HG03060 (cell line): ENCODE results near the gene CD47.

Experiments
- ATAC-seq: cut with Tn5 transposase; IDR thresholded peaks from one replicate; pipeline ENCODE4 v1.9.1; 2021; ENCODE audit warnings: low read depth, moderate number of reproducible peaks; ENCODE audit not compliant: unreplicated experiment

Gene CD47

DNA sequence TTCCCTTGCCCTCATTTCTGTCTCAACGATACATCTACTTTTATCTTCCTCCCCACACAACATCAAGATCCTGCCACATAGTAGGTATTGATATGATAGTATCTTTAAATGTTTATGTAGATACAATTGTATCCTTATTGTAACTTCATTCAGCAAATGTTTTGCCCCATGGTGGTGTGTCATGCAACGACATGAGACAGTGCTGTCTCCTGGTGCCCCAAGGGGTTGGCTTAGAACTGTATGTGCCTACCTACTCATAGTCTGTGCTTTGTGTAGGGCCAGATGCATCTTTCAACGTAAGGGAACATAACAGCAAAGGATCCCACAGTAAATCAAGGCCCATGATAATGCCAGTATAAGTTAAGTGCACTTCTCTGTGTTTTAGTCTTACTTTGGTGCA lies 2.8 kb upstream of the CD47 start:
- ATAC-seq, result no peak

DNA sequence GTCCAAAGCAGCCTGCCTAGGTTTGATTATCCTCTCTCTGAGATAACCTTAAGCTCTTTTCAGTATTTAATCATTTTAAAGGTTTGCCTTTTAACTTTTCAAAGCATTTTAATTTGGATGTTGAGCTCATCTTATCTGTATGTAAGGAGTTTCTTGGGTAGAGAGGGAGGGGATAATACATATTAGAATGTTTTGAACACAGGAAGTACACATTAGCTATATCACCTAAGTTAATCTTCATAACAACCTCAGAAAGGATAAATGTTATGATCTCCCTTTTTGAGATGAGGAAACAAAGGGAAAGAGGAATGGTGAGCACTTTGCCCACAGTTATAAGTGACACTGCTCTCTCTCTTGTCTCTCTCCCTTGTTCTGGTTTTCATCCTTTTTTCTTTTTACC lies 2.2 kb upstream of the CD47 start:
- ATAC-seq, result no peak

DNA sequence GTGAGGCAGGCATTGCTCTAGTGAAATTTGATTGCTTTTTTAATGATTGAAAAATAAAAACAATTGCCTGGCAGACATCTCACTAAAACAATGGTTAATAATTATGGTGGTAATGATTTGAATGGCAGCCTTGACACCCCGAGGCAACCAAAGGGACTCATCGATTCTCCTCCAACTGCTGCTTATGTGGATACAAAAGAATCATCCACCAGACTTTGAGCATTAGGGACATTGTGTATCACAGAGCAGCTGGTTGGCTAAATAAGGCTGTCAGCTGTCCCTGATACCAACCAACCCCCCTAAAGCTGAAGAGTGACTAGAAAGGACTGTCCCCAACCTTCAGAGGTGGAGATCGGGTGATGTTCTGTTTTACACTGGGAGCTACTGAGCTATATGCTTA lies 1.7 kb upstream of the CD47 start:
- no peak for ATAC-seq

DNA sequence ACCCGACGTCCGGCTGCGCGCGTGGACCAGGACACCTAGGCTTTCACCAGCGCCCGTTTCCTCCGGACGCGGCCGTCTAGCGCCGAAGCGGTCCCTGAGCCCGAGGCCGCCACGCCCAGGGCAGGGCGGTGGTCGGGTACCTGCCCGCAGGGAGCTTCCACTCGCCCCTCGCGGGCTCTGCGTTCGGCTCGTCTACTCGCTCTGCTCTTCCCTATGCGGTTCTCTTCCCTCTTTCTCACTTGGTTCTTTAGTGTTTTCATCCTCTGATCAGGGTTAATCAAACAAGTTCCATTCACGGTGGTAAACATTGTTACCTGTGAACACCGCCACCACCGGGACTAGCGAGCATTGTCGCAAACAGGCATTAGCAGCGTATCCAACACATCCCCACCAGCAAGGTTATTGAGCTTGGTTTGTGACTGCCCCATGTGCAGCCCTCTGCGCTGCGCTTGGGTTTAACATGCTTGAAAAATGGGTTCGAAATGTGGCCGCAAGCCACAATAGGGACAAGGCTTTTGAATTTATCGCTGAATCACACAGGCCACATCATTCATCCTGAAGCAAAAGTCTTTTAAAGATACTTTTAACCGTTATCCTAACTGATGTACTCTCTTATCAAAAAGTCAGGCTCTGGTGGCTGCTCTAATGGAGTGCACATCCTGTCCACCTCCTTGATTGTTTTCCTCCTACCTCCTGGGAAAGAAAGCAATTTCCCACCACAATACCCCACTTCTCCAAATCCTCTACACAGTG lies 843 bp upstream of the CD47 start:
- no peak for ATAC-seq

DNA sequence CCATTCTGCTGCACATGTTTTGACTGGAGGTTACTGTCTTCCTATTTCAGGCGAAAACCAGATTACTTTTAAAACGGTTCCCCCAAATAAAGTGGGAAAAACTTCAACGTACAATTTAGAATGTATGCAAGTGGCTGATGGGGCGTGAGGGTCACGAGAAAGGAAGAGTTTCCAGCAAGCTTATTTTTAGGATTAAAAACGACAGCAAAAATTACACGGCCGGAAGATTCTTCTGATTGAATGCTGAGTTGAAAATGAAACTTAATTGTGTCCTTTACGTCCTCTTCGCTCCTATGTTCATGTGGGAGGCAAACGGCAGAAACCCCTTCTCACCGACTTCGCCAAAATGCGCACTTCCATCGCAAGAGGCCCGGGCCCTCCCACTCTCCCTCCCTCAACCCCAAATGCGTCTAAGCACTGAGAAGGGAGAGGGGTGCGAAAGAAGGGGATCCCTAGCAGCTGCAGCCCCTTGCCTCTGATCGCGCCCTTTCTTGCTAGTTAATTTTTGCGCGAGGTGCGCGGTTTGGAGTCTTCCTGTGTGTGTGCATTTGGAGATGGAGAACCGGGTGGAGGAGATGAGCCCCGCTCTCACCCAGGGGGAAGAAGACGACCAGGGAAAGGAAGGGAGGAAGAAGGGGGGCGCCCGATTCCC lies 656 bp downstream of the CD47 start:
- ATAC-seq, result no peak

DNA sequence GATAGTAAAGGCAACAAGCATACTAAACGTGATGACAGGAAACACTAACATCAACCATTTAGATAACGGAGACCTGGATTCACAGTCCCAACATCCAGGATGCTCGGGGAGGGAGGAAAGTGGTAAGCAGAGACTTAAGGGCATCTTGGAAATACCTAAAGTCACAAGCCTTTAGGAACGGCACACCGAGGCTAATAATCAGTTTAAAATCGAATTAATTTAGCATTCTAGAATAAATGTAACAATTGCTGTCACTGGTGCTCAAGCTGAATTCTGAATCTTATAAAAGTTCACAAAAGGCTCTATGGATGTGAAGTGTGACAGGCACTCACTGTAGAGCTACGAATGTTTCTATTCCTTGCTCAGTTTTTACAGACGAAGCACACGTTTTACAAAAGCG lies 1.3 kb downstream of the CD47 start:
- no peak for ATAC-seq

DNA sequence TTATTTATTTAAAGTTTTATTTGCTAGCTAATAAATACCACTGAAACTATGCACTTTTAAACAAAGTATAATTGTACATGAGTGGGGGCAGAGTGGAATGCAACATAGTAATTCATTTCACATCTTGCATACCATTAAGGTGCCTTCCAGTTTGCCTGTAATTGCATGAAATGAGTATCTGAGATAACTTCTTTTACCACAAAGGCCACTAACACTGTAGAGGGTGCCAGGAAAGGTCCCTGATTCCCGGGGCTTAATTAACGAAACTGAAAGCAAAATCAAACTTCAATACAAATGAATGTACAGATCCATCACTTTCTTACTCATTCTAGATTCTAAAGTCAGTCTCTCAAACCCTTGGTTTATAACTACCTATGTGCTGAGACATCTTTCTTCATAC lies 2.1 kb downstream of the CD47 start:
- peak; percentile 43 for ATAC-seq

DNA sequence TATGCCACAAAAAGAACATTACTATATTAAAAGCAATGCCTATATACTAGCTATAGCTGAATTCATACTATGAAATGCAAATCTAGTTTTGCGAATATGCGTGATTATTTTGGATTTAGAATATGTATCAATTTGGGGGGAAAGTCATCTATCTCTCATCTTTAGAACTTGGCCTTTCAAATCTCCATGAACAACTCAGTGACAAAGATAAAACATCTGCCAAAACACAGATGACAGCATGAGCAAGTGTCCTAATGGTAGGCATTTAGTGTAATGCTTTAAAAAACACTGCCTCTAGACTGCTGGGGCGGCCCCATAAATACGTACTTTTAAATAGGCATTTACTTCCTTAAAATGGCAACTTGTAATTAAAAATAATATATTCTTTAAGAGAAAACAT lies 2.7 kb downstream of the CD47 start:
- ATAC-seq, result no peak

DNA sequence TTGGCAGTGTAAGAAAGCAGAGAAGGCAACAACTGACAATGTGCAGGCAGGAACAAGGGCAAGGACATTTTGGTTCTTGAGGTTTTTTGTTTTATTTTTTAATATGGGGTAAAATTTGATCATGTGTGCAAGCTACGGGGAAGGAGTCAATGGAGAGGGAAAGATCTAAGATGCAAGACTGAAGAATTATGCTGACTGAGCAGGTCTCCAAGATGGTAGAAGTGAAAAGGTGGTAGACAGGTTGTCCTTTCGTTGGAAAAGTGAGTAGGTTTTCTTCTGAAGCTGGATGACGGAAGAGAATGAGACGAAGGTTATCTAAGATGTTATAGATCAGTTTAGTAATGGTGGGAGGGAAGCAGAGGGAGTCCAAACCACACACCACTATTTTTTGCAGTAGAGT lies 4.2 kb downstream of the CD47 start:
- ATAC-seq, result no peak

DNA sequence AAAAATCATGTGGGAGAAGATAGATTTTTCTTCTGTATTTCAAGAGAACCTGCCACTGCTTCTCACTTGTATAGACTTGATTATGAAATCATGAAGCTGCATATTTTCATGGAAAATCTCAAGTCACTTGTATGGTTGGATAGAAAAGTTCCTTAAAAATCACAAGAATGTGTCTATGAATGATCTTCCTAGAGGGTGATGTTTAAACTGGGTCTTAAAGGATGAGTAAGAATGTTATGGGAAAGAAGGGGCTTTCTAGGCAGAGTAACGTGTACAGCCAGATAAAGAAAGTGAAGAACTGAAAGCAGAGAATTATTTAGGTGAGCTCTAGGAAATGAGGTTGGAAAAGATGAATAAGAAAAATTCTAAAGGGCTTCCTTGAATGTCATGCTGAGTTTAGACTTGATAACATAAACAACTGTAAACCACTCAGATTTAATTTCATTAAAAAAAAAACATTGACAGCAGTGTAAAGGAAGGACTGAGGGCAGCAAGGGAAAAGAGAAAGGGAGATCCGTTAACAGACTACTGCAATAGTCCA lies 5.0 kb downstream of the CD47 start:
- ATAC-seq, result no peak

DNA sequence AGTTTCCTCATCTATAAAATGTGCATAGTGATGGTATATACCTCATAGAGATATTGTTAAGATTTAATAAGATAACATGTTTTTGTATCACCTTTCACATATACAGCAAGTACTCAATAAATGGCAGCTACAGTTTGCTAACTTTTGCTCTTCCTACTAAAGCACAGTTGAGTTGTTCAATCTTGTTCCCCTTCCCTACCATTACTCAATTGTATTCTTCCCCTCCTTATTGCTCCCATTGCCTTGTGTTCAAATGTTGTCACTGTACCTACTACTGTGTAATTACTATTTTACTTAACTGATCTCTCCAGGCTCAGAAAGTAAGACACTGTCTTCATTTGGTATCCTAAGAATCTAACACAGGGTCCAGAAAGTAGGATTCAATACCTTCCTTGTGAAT lies 5.5 kb downstream of the CD47 start:
- no peak for ATAC-seq

DNA sequence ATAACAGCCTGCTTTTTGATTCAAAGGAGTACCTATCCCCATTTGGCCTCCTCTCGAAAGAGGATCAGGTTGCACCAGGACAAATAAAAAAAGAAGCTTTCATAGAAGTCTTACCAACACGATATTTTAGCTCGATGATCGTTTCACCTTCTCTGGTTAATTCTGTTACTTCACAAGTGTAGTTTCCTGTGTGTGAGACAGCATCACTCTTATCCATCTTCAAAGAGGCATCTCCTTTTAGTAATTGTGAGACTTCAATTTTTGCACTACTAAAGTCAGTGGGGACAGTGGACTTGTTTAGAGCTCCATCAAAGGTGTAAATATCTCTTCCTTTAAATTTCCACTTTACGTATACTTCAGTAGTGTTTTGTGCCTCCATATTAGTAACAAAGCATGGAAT lies 11.0 kb downstream of the CD47 start:
- no peak for ATAC-seq

DNA sequence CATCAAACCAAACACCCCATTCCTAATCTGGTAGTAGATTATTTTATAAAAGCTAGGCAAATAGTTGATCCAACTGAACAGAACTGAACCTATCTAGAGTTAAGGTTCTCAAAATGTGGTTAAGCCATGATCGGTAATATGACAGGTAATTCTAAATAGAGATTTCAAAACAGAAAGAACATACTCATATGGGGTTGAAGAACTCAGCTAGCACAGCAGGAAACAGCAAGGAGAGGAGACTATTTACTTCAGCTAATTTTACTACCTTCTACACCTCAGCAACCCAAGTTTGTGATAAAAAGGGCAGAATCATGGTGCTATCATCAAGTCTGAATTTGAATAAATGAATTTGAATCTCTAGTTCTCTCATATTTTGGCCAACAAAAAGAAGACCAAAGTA lies 11.8 kb downstream of the CD47 start:
- ATAC-seq, result no peak

DNA sequence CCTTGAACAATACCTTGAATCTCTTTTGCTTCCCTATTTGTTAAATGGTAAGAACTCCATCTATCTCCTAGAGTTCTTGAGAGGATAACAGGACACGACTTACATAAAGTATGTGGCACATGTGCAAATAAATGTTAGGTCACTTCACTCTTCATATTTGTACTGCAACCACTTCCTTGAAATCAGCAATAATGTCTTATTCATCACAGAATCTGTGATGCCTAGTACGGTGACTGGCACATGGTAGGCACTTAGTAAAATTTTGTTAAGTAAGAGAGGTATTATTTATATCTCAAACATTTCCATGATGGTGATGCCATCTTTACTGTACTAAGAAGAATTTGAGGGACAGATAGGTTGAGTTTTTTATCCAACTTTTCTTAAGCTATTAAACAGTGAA lies 14.3 kb downstream of the CD47 start:
- no peak for ATAC-seq

DNA sequence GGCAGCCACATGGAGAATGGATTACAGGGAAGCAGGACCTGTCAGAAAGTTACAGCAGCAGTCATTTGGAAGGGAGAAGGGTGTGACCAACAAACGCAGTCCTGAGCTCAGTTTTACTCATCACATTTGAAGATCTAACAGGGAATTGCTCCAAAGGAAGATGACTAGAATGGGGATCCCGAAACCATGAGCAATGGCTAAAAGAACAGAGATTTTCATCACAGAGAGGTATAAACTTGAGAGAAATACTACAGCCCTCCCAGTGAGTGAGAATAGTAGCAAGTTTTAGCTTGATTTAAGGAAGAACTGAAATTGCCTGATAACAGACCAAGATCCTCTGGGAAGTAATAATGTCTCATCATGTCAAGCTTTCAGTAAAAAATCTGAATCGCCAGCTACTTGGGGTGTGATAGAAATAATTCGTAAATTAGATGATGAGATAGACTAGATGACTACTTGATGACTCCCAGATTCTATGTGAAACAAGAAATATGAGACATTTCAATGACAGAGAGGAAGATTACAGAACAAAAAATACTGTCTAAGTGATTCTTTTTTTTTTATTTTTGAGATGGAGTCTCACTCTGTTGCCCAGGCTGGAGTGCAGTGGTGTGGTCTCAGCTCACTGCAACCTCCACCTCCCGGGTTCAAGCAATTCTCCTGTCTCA lies 16.9 kb downstream of the CD47 start:
- ATAC-seq, result no peak

DNA sequence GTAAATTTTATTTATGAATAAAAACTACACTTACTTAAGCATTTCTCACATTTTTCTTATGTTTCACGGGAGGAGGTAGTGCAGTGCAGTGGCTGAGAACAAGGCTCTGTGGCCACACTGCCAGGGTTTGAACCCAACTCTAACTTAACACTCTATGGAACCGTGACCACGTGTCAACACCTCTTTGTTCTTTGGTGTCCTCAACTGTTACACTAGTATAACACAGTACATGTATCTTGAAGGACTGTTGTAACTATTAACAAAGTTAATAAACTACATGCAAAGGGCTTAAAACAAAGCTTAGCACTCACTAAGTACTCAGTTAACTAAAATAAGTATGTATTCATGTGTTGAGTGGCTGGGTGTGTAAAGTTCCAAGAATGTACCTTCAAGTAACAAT lies 19.5 kb downstream of the CD47 start:
- ATAC-seq, result no peak

DNA sequence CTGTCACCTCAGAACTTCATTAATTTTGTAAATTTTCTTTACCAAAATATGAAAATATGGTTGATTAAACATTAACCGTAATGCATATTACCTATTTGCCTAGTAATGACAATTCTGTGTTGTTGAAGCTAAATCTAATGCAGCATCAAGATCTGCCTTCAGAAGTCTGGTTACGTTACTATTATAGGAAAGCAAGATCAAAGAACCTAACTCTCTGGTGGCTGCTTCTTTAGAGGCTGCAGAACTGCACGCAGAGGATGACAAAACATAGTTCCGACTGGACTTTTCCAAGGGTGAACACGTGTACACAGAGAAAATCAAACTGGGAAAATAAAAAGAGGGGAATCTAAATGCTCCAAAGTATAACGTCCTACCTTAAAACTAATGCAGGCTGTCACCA lies 20.5 kb downstream of the CD47 start:
- ATAC-seq, result no peak

DNA sequence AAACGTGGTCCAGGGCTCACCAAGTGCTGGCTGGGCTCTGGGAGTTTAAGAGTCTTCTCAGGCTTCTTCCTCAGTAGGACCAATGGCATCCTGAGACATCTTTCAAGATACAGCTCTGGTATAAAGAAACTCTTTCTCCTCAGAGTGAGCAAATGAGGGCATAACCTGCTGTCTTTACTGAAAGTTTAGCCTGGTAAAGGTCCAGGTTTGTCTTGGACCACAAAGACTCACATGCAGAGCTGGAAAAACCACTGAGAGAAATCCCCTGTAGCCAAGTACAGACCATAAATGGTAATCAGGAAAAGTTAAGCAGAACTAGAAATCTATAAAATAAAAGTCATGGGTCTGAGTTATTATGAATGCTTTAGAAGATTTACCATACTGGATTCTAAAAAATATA lies 23.1 kb downstream of the CD47 start:
- ATAC-seq, result no peak

DNA sequence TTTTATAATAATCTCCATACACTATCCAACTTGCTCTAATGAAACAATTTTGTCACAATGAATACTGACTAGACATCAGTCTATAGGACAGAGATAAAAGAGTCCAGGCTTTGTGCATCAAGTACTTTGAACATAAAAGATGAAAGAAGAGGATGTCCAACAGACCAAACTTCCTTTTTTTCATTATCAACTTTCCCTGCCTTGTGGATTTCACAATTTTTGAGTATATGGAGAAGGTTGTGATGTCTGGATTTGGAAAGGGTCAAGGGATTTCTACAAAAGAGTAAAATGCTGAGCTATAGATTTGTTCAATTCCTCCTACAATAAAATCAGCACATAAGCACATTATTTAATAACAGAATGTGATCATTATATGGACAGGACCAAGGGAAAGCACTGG lies 25.7 kb downstream of the CD47 start:
- ATAC-seq, result no peak

DNA sequence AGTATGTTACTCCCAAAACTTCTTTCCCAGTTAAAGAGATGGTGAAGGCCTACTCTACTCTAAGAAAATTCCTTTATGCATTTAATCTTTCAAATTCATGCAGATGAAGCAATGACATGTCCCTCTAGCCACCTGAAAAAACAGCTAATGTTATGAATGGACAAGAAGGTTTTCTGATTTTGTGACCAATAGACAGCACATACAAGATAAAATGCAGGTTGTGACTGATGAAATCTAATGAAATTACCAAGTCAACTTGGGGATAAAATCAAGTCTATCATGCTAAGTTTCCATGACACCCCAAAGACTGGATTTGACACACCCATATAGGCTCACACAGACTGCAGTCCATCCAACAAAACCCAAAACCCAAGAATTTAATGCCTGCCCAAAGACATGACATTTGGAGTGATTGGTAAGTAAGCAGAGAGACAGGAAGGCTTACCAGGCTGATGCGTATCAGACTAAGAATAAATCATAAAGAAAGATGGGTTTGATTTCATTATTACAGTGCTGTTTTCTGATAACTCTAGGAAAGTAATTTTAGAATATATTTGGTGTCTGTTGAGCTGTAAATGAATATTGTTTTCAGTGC lies 26.4 kb downstream of the CD47 start:
- no peak for ATAC-seq

DNA sequence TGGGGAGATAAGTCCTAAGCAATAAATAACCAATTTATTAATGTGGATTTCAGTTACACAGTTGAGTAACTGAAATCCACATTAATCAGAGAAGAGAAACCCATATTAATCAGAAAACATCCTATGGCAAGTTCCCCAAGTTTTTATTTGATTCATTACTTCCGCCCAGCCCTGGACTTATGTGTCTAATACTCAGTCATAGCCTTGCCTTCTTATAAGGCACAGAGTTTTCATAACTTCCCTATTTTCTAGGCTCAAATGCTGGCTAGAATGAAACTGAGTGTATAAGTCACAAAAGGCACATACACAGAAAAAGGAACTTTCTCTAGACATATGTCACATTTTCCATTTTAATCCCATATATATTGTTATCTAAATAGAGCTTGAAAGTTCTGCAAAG lies 28.8 kb downstream of the CD47 start:
- peak; percentile 49 for ATAC-seq
